22Rv1 (cell line): ENCODE data around the gene MBP.

Experiments
- H3K27ac ChIP-seq: fragments of 450-650 bp; 2 replicates; pipeline ENCODE4 v1.5.1; 2017
- CTCF ChIP-seq: fragments of 450-650 bp; IDR thresholded peaks from 2 replicates; pipeline ENCODE4 v1.5.1; 2017; ENCODE audit warnings: mild to moderate bottlenecking
- ZFX ChIP-seq: fragments of 450-650 bp; IDR thresholded peaks from 2 replicates; pipeline ENCODE4 v1.6.1; 2017; ENCODE audit warnings: antibody characterized with exemption, borderline replicate concordance

Gene MBP

DNA sequence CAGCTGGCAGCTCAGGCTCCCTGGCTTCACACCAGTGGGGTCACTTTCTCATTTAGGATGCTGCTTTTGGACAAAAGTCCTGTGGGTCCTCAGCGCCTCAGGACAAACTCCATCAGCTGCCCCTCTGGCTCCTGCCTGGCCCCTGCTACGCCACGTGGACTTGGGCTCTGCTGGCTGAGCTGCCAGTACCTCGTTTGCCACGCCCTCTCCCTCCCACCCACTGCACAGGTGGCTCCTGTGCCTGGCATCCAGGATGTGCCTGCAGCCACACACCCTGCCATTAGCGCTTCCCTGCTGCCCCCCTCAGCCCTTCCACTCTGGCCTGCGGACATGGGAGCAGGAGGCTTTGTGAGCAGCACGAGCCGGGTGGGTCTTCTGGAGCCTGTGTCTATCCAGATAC is 191.3 kb downstream of the MBP start:
- H3K27ac ChIP-seq = no peak overlapping the region
- TF ChIP-seq ZFX (no peak), CTCF (no peak)

DNA sequence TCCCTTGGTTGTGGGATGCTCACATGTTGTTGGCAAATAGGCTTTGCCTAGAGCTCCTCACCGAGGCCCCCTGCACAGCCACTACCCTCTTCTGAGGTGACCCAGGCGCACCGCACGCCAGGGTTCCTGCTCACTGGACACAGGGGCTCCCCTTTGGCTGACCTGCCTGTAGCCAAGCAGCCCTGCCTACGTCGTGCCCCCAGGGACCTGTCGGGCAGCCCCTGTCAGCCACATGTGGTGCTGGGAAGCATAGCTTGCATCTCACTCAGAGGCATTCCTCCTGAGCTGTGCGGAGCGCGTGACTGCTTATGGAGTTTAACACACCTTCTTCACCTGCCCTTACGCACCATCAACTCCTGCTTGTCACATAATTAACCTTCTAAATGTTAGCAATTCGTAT is 194.0 kb downstream of the MBP start:
- no peak overlapping the region for H3K27ac ChIP-seq
- no peak for TF ChIP-seq ZFX
- no peak for TF ChIP-seq CTCF

GRCh38 chr18:76937597-76937996 is 195.0 kb downstream of the MBP start:
- no peak overlapping the region for H3K27ac ChIP-seq
- no peak for TF ChIP-seq ZFX
- TF ChIP-seq CTCF = no peak

GRCh38 chr18:76936877-76937276 is 195.7 kb downstream of the MBP start:
- no peak overlapping the region for H3K27ac ChIP-seq
- TF ChIP-seq ZFX = no peak
- TF ChIP-seq CTCF = no peak

DNA sequence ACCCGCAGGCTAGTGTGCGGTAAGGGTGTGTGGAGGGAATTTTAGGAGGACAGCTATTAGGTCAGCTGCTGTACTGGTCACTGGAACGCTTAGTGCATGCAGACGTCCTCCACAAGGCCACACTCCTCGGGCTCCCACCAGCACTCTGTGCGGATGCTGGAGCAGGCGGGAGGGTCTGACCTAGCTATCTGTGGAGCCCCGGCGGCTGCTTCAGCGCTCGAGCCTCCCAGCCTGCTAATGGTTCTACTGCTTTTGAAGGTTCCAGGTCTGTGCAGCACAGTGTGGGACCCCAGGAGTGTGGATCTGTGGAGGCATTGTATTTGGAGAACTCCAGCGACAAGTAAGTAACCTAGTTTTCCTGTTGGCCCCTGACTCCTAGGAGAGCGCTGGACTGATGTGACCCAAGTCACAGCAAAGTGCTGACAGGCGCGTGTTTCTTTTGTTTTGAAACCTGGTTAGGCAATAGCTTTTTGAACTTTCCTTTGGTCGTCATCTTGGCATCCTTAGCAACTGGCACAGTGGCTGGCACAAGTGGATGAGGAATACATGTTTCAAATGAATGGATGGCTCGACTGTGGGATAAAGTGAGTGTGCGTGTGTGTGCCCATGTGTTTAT is 196.8 kb downstream of the MBP start:
- TF ChIP-seq CTCF (no peak), ZFX (no peak)
- H3K27ac ChIP-seq = no peak overlapping the region

GRCh38 chr18:76932026-76932819 is 200.4 kb downstream of the MBP start:
- H3K27ac ChIP-seq = no peak overlapping the region
- TF ChIP-seq CTCF (no peak), ZFX (no peak)

- H3K27ac ChIP-seq = no peak overlapping the region
- no peak for TF ChIP-seq CTCF
- TF ChIP-seq ZFX = no peak
Measured at GRCh38 chr18:76931171-76931570, 201.4 kb downstream of the MBP start.
